Measurements from ENCODE around the gene DGCR6. TPM values are rescaled to one million over a fixed set of nuclear protein-coding genes. Genes with fewer than 3 reads are reported as not detected.

The DGCR6 gene
- total and polyA plus RNA-seq, 2 of the 4 experiments (the other 2 are of a cell fraction), result 0.54 to 0.58 TPM

- POLR2A ChIA-PET (ENCODE audit: unreplicated experiment), result no interaction called here
- H4K5ac ChIP-seq (ENCODE audit: low read depth, low read length), result no peak overlapping the region
- H4K20me1 ChIP-seq (ENCODE audit: insufficient read depth, low read length), result no peaks in the 10 kb centered on the region
- no peaks in the 10 kb centered on the region for H3K36me3 ChIP-seq (ENCODE audit: control insufficient read depth, insufficient read depth, low read length)
- no peak overlapping the region for H4K8ac ChIP-seq (ENCODE audit: low read depth in 2 of 2, low read length in 2 of 2)
- WGBS, 2 experiments (ENCODE audit: extremely low coverage in 2 of 2, insufficient read length in 1 of 2), result no CpG with 5 or more reads among the region's 13 CpGs
- ATAC-seq (ENCODE audit: low read depth) (no peak), DNase-seq (no peak)
- H3K56ac ChIP-seq (ENCODE audit: extremely low read depth, insufficient read depth, low read length), result no peak overlapping the region
- H3K4ac ChIP-seq (ENCODE audit: low read depth, low read length), result no peak overlapping the region
- H3K27me3 ChIP-seq (ENCODE audit: control insufficient read depth, insufficient read depth, low read length), result no peaks in the 10 kb centered on the region
- H2BK15ac ChIP-seq (ENCODE audit: low read depth, low read length), result no peak overlapping the region
- no peaks in the 10 kb centered on the region for H3K9me1 ChIP-seq (ENCODE audit: insufficient read depth, low read length)
- no peaks in the 10 kb centered on the region for H3K79me1 ChIP-seq (ENCODE audit: low read depth in 1 of 2, low read length in 2 of 2)
- H2BK5ac ChIP-seq (ENCODE audit: low read depth, low read length, poor library complexity, severe bottlenecking), result no peak overlapping the region
- H2BK20ac ChIP-seq (ENCODE audit: low read depth, low read length), result no peak overlapping the region
- CTCF ChIA-PET, result no interaction called here
- no peak overlapping the region for H3K4me3 ChIP-seq (ENCODE audit: insufficient read depth, low read depth, low read length)
- H3K27ac ChIP-seq (ENCODE audit: insufficient read depth, low read length), result no peak overlapping the region
- H3K9me3 ChIP-seq (ENCODE audit: control insufficient read depth, insufficient read depth, low read length), result no peaks in the 10 kb centered on the region
- in situ Hi-C loops (cut with MboI; ENCODE audit: low sequenced_read_pairs), result no loop called here
- no peak overlapping the region for H2AK9ac ChIP-seq (replicated peaks; ENCODE audit: low read depth, low read length, poor library complexity)
- no peak overlapping the region for H2AK5ac ChIP-seq (ENCODE audit: low read depth, low read length)
- H4K91ac ChIP-seq (ENCODE audit: insufficient read depth, low read depth, low read length), result no peak overlapping the region
- H3K23ac ChIP-seq (ENCODE audit: low read depth, low read length), result no peak overlapping the region
- BruUV-seq (replicated peaks), result no TSS peak
- TF ChIP-seq RAD21 (IDR thresholded peaks at IDR 0.05; ENCODE audit: low read length) (no peak), BHLHE40 (IDR thresholded peaks at IDR 0.05; ENCODE audit: low read depth, low read length) (no peak)
- no peak overlapping the region for H3K18ac ChIP-seq (ENCODE audit: low read depth, low read length)
- no peak overlapping the region for H3K9ac ChIP-seq (ENCODE audit: low read depth, low read length)
- H3K4me1 ChIP-seq (ENCODE audit: control insufficient read depth, insufficient read depth, low read length), result no peaks in the 10 kb centered on the region
- H2BK120ac ChIP-seq (ENCODE audit: low read depth, low read length), result no peak overlapping the region
- no peak overlapping the region for H3K4me2 ChIP-seq (ENCODE audit: low read depth, low read length)
- H2AFZ ChIP-seq (replicated peaks; ENCODE audit: low read length, poor library complexity), result no peak overlapping the region
- no peak overlapping the region for H3K14ac ChIP-seq (replicated peaks; ENCODE audit: low read depth, low read length)
- dilution Hi-C loops (cut with HindIII; ENCODE audit: low sequenced_read_pairs, unreplicated experiment), result no loop called here
- intact Hi-C loops (cut with micrococcal nuclease), result no loop called here
Observed at GRCh38 chr22:18906896-18907295, 776 bp downstream of the DGCR6 start.
